Measurements from ENCODE around the gene FAM184B.

DNA sequence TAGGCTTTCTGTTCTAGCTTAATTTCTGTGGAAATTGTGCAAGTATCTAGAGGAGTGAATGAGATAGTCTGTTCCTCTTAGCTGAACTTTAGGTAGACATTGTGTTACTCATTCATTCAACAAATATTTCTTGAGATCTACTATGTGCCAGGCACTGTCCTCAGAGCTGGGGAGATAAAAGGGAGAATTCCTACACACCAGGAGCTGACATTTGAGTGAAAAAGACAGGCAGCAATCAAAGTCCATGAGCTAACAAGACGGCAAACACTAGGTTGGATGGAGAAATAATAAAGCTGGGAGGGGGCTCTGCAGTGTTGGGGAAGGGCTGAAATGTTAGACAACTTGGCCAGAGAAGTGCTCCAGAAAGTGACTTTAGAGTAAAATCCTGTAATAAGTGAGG lies 86.9 kb downstream of the FAM184B start:
- TF ChIP-seq EP300 (IDR thresholded peaks at IDR 0.05; ENCODE audit: low read depth), result no peak
- TF ChIP-seq, protein P1, sequence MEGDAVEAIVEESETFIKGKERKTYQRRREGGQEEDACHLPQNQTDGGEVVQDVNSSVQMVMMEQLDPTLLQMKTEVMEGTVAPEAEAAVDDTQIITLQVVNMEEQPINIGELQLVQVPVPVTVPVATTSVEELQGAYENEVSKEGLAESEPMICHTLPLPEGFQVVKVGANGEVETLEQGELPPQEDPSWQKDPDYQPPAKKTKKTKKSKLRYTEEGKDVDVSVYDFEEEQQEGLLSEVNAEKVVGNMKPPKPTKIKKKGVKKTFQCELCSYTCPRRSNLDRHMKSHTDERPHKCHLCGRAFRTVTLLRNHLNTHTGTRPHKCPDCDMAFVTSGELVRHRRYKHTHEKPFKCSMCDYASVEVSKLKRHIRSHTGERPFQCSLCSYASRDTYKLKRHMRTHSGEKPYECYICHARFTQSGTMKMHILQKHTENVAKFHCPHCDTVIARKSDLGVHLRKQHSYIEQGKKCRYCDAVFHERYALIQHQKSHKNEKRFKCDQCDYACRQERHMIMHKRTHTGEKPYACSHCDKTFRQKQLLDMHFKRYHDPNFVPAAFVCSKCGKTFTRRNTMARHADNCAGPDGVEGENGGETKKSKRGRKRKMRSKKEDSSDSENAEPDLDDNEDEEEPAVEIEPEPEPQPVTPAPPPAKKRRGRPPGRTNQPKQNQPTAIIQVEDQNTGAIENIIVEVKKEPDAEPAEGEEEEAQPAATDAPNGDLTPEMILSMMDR (IDR thresholded peaks at IDR 0.05), result no peak
- TF ChIP-seq POLR2A (IDR thresholded peaks at IDR 0.05), result no peak

Measured in transverse colon (tissue), 3 donors.